Thymus (tissue), 11 donors: ENCODE data around the gene RALY. TPM values are rescaled to one million over a fixed set of nuclear protein-coding genes. Genes with fewer than 3 reads are reported as not detected.

ENCODE experiments used
- DNase-seq, 9 donors: peaks; one replicate each; pipeline ENCODE4 v3.0.0-alpha.2; 2013; ENCODE audit warnings: low spot score in 9 of 9, low read depth in 6 of 9, missing footprints in 1 of 9
- H3K27ac ChIP-seq, 2 donors: one replicate each; pipeline ENCODE4 v1.5.1; 2013; ENCODE audit warnings: control low read depth in 1 of 2, low read depth in 1 of 2, low read length in 1 of 2, mild to moderate bottlenecking in 1 of 2, moderate library complexity in 1 of 2
- H3K27me3 ChIP-seq, 2 donors: one replicate each; pipeline ENCODE4 v1.5.1; 2013; ENCODE audit warnings: low read length in 1 of 2; ENCODE audit not compliant: control insufficient read depth in 2 of 2, insufficient read depth in 1 of 2
- H3K36me3 ChIP-seq, 2 donors: one replicate each; pipeline ENCODE4 v1.5.1; 2013; ENCODE audit warnings: low read length in 1 of 2, mild to moderate bottlenecking in 1 of 2, moderate library complexity in 1 of 2; ENCODE audit not compliant: control insufficient read depth in 2 of 2, insufficient read depth in 2 of 2
- H3K4me1 ChIP-seq, 2 donors: one replicate each; pipeline ENCODE4 v1.5.1; 2013; ENCODE audit warnings: low read length in 2 of 2; ENCODE audit not compliant: control insufficient read depth in 2 of 2, insufficient read depth in 2 of 2
- H3K4me3 ChIP-seq, 2 donors: one replicate each; pipeline ENCODE4 v1.5.1; 2013; ENCODE audit warnings: low read length in 2 of 2, control low read depth in 1 of 2, mild to moderate bottlenecking in 1 of 2
- H3K9me3 ChIP-seq, 2 donors: one replicate each; pipeline ENCODE4 v1.5.1; 2013; ENCODE audit warnings: low read length in 1 of 2, mild to moderate bottlenecking in 1 of 2; ENCODE audit not compliant: control insufficient read depth in 2 of 2, insufficient read depth in 1 of 2
- WGBS: extraction: QIAGEN DNeasy Blood & Tissue Kit; methylation state at CpG from one replicate; pipeline ENCODE4 v1.1.7; 2013; 5-methylcytosine and 5-hydroxymethylcytosine counted together
- polyA plus RNA-seq: library from polyadenylated mRNA; stranded (reverse); fragments of 200-250 nt; gene quantifications from one replicate; pipeline ENCODE4 v1.2.3, GENCODE V29; 2013
- total RNA-seq: library from RNA; stranded (reverse); fragments of 120-200 nt; gene quantifications from one replicate; pipeline ENCODE4 v1.2.4, GENCODE V29; 2013
- donor health status: healthy.

The RALY gene
- total and polyA plus RNA-seq, 2 donors: 90.2 to 131 TPM

DNA sequence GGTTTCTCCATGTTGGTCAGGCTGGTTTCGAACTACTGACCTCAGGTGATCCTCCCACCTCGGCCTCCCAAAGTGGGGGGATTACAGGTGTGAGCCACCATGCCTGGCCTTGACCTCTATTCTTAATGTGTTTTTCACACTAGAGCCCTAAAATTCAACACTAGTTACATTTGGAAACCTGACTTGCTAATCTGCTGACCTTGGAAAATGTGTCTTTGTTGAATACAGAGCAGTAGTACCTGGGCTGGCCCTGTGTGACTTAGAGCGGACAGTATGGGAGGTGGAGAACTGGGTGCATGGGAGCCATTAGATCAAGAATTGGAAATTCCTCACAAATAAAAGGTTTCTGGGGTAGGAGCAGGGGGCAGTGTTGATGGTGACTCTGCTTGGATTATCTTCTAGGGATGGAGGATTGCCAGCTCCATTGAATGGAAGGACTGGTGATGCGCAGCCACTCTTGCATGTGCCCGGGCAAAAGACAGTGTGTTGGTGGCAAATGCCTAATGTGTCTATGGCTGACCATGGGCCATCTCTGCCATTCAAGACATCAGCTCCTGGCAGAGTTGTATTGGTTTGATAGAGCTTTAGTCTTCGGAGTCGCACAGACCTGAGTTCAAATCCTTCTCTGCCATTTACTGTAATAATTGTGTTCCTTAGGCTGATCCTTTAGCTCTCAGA, 53.4 kb downstream of the RALY start:
- H3K4me1 ChIP-seq: peaks cover under 1 to 12% of the 10 kb centered on the region in 2 donors
- no peak overlapping the region for H3K27ac ChIP-seq
- no peaks in the 10 kb centered on the region for H3K27me3 ChIP-seq
- 97% methylated on average over 7 of the region's 7 CpGs for WGBS
- H3K9me3 ChIP-seq: no peaks in the 10 kb centered on the region
- peaks cover 9 to 44% of the 10 kb centered on the region in 2 donors for H3K36me3 ChIP-seq
- H3K4me3 ChIP-seq: no peak overlapping the region
- DNase-seq: no peak

DNA sequence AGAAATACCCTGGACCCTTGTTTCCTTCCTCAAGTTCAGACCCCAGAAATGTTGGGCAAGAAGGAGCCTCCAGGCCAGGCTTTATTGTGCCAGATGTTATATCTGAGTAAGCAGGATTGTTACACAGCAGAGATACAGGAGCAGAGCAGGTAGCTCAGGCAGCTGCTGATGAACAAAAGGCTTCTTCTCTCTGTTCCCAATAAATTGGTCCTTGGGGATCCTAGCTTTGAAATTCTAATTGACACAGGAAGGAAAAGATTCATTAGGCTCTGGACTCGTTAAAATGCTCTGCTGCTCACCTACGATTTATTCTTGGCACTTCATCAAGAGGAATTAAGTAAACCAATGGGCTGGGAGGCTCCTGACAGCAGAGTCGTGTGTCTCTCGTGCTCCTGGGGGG, 54.2 kb downstream of the RALY start:
- H3K27me3 ChIP-seq: no peaks in the 10 kb centered on the region
- H3K9me3 ChIP-seq: no peaks in the 10 kb centered on the region
- WGBS: 98% methylated on average over 4 of the region's 4 CpGs
- peaks cover 0 to 8% of the 10 kb centered on the region in 2 donors for H3K4me1 ChIP-seq
- H3K27ac ChIP-seq: no peak overlapping the region
- peaks cover 9 to 43% of the 10 kb centered on the region in 2 donors for H3K36me3 ChIP-seq
- no peak for DNase-seq
- H3K4me3 ChIP-seq: no peak overlapping the region

DNA sequence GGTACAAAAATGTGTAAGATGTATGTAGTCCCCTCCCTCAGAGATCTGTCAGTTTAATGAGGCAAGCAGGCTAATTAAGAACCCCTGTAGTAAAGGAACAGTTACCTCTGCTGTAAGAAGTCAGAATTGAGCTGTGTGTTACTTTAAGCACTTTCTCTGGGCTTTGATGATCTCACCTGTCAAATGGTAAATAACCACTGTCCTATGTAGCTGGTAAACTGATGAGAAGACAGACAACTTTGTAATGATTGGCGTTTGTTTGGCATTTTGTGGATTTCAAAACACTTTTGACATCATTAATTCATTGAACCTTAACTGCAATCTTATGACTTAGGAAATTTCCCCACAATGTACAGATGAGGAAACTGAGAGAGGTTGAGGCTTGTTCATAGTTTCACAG, 55.7 kb downstream of the RALY start:
- no peak for DNase-seq
- WGBS: 93% methylated on average over 1 of the region's 1 CpG
- H3K27me3 ChIP-seq: no peaks in the 10 kb centered on the region
- no peak overlapping the region for H3K4me3 ChIP-seq
- H3K36me3 ChIP-seq: peaks cover 7 to 35% of the 10 kb centered on the region in 2 donors
- H3K9me3 ChIP-seq: no peaks in the 10 kb centered on the region
- H3K27ac ChIP-seq: no peak overlapping the region
- peaks cover 0 to 4% of the 10 kb centered on the region in 2 donors for H3K4me1 ChIP-seq

DNA sequence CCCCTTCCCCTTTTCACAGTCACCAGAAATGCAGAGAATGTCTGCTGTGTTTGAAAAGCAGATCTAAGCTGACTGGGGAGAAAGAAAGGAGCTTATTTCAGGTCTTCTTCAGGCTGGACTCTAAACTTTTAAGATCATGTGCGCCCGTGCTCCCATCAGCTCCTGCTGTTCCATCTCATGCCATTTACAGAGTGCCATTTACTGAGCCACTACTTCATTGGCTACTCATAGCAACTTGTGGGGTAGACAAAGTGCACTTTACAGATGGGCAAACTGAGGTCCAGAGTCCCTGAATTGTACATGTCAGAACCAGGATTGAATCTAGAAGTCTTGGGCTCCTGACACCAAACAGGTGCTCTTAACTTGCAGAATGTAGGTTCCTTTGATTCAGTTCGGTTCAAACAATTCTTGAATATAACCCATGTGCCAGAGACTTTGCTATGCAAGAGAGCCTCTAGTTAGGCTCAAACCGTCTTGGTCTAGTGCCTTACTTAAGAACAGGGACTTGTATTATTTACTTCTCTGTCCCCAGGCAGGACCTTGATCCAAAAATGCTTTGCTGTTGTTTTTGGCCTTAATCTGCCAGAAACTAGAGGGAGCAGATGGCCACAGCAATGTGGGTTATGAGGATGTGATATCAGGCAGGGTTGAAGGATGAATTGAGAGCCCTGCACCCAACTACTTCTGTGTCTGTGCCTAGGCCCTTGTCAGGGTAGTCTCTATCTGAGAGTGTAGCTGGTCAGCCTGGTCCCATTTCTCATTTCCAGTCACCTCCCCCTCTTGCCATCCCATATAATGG, 56.4 kb downstream of the RALY start:
- no peak overlapping the region for H3K4me3 ChIP-seq
- no peaks in the 10 kb centered on the region for H3K27me3 ChIP-seq
- 97% methylated on average over 4 of the region's 4 CpGs for WGBS
- no peak overlapping the region for H3K27ac ChIP-seq
- peaks cover 0 to 4% of the 10 kb centered on the region in 2 donors for H3K4me1 ChIP-seq
- H3K36me3 ChIP-seq: peaks cover 3 to 35% of the 10 kb centered on the region in 2 donors
- no peaks in the 10 kb centered on the region for H3K9me3 ChIP-seq
- no peak for DNase-seq

DNA sequence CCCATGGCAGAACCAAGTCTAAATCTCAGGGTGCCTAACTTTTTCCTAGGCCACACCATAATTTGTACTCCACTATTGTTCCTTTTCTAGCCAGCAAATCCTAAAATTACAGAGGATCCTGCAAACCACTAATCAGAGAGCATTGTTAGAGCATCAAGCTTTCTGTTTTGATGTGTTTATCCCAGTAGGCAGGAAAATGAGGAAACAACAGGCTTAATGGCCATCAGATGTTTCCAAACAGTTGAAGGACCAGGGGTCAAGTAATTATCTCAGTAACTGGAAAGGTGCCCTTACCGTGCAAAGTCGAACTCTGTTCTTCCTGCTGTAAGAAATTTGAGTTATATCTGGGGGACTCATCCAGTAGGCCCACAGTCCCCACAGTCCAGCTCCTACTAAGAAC, 58.7 kb downstream of the RALY start:
- no peak overlapping the region for H3K27ac ChIP-seq
- DNase-seq: no peak
- no peaks in the 10 kb centered on the region for H3K27me3 ChIP-seq
- no peak overlapping the region for H3K4me3 ChIP-seq
- H3K9me3 ChIP-seq: no peaks in the 10 kb centered on the region
- peaks cover 0 to 24% of the 10 kb centered on the region in 2 donors for H3K36me3 ChIP-seq
- WGBS: 97% methylated on average over 2 of the region's 2 CpGs
- H3K4me1 ChIP-seq: peaks cover 0 to 3% of the 10 kb centered on the region in 2 donors

DNA sequence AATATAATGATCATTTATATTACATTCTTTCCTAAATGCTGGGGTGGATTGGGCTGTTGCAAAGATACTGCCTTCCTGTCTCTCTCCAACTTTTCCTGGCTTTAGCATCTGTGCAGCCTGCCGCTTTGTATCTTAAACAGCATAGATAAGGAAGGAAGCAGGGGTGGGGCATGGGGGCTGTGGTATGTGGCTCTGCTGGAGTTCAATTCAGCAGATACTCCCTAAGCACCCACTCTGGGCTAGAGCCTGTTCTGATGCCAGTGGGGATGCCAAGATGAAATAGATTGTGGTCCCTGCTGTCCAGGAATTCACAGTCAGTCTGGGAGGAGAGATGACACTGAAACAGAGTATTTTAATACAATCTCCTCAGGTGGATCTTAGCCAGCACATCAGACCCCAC, 61.6 kb downstream of the RALY start:
- Histone ChIP-seq H3K9me3 (no peaks in the 10 kb centered on the region), H3K4me1 (peaks cover 8 to 20% of the 10 kb centered on the region in 2 donors)
- 18% methylated on average over 1 of the region's 1 CpG for WGBS

DNA sequence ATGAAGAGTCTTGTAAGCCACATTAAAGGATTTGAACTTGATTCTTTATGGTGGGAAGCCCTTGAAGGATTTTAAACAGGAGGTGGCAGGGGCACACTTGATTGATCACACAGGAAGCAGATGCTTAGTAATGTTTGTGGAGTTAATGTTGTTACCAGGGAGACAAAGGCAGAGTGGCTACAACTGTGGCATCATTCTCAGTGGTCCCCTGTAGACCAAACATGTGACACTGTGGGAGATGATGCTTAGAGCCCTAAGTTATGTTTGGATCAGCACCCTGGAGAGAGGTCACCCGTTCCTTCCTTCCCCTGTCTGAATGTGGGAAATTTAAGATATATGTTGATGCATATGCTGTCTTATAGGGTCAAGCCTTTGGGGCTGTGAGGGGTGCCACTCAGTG, 65.1 kb downstream of the RALY start:
- no peak overlapping the region for H3K27ac ChIP-seq
- no peak overlapping the region for H3K4me3 ChIP-seq
- WGBS: 61% methylated on average over 1 of the region's 1 CpG
- no peaks in the 10 kb centered on the region for H3K27me3 ChIP-seq
- peaks cover 8 to 20% of the 10 kb centered on the region in 2 donors for H3K4me1 ChIP-seq
- DNase-seq: peak in 4 of 9 donors; percentile 8 to 43 (median 19)
- peaks cover 23 to 43% of the 10 kb centered on the region in 2 donors for H3K36me3 ChIP-seq
- no peaks in the 10 kb centered on the region for H3K9me3 ChIP-seq

More for the DNA sequence above, 61.6 kb downstream of the RALY start:
- no peak overlapping the region for H3K4me3 ChIP-seq
- peaks cover 10 to 25% of the 10 kb centered on the region in 2 donors for H3K36me3 ChIP-seq
- H3K27ac ChIP-seq: no peak overlapping the region
- DNase-seq: no peak
- no peaks in the 10 kb centered on the region for H3K27me3 ChIP-seq

DNA sequence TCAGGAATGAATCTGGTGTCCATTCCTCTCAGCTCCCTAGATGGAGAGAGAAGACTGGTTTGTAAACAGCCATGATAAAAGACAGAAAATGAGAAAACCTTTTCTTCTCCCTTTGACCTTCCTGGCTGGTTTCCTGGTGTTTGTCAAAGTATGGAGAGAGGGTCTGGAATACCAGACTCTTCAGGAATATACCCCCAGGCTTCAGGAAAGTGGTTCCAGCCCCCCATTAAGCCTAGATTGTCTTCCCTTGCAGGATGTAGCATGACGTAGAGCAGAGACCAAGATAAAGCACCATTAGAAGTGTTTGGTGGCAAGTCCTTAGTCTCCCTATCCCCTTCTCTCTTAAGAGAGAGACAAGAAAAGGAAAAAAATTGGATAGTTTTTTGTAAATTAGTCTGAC, 67.3 kb downstream of the RALY start:
- WGBS: 93% methylated on average over 1 of the region's 1 CpG

DNA sequence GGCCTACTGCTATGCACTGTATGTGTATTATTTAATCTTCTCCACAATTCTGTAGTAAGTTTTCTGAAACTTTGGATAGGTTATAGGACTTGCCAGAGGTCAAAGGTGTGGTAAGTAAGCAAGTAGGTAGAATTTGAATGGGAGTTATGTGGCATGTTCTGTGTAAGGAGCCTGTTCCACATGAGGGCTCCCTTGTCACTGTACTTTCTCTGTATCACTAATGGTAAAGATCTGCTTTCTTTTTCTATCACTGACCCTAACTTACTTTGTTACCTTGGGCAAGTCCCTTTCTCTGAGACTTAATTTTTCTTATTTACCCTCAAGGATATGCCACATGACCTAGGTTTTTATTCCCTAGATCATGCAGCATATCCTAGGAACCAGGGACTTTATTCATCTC, 68.0 kb downstream of the RALY start:
- H3K36me3 ChIP-seq: peaks cover 38 to 57% of the 10 kb centered on the region in 2 donors
- no peak overlapping the region for H3K4me3 ChIP-seq
- peaks cover 8 to 17% of the 10 kb centered on the region in 2 donors for H3K4me1 ChIP-seq
- no peak overlapping the region for H3K27ac ChIP-seq
- no peaks in the 10 kb centered on the region for H3K27me3 ChIP-seq
- DNase-seq: no peak
- H3K9me3 ChIP-seq: no peaks in the 10 kb centered on the region

More for the DNA sequence above, 67.3 kb downstream of the RALY start:
- H3K4me3 ChIP-seq: no peak overlapping the region
- no peaks in the 10 kb centered on the region for H3K27me3 ChIP-seq
- H3K36me3 ChIP-seq: peaks cover 38 to 57% of the 10 kb centered on the region in 2 donors
- no peaks in the 10 kb centered on the region for H3K9me3 ChIP-seq
- peaks cover 8 to 17% of the 10 kb centered on the region in 2 donors for H3K4me1 ChIP-seq
- H3K27ac ChIP-seq: no peak overlapping the region
- no peak for DNase-seq
